Retinal pigment epithelial cell (primary cell): ENCODE data around the gene FAM200C.

Experiments used
- DNase-seq: peaks from one replicate; pipeline ENCODE4 v3.0.0-alpha.2; 2010; ENCODE audit warnings: low read depth
- H3K4me3 ChIP-seq: 2 replicates; pipeline ENCODE4 v1.5.1; 2011; ENCODE audit warnings: mild to moderate bottlenecking, low read length, control low read depth, moderate library complexity
- TF ChIP-seq, protein P1 (sequence below): conservative IDR thresholded peaks from 2 replicates; pipeline ENCODE4 v1.5.1; 2011; ENCODE audit warnings: low read depth, low read length, control low read depth, inconsistent platforms

FAM200C gene

GRCh38 chr5:160390787-160391696 is 8.8 kb downstream of the FAM200C start:
- TF ChIP-seq, protein P1, sequence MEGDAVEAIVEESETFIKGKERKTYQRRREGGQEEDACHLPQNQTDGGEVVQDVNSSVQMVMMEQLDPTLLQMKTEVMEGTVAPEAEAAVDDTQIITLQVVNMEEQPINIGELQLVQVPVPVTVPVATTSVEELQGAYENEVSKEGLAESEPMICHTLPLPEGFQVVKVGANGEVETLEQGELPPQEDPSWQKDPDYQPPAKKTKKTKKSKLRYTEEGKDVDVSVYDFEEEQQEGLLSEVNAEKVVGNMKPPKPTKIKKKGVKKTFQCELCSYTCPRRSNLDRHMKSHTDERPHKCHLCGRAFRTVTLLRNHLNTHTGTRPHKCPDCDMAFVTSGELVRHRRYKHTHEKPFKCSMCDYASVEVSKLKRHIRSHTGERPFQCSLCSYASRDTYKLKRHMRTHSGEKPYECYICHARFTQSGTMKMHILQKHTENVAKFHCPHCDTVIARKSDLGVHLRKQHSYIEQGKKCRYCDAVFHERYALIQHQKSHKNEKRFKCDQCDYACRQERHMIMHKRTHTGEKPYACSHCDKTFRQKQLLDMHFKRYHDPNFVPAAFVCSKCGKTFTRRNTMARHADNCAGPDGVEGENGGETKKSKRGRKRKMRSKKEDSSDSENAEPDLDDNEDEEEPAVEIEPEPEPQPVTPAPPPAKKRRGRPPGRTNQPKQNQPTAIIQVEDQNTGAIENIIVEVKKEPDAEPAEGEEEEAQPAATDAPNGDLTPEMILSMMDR: peak; percentile 49
- no peak overlapping the region for H3K4me3 ChIP-seq
- DNase-seq: no peak

DNA sequence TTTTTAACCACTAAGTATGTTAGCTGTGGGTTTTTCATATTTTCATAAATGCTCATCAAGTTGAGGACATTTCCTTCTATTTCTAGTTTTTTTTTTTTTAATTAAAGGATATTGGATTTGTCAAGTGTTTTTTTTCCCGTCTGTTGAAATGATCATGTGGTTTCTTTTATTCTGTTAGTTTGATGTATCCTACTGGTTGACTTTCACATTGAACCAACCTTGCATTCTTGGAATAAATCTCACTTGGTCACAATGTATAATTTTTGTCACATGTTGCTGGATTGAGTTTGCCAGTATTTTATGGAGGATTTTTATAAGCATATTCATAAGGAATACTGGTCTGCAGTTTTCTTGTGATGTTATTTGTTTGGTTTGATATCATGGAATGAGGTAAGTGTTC is 12.4 kb downstream of the FAM200C start:
- TF ChIP-seq, protein P1: no peak
- H3K4me3 ChIP-seq: no peak overlapping the region
- no peak for DNase-seq

- DNase-seq: no peak
- no peak overlapping the region for H3K4me3 ChIP-seq
- TF ChIP-seq, protein P1: no peak
Measured at GRCh38 chr5:160385496-160385895, 14.4 kb downstream of the FAM200C start.

DNA sequence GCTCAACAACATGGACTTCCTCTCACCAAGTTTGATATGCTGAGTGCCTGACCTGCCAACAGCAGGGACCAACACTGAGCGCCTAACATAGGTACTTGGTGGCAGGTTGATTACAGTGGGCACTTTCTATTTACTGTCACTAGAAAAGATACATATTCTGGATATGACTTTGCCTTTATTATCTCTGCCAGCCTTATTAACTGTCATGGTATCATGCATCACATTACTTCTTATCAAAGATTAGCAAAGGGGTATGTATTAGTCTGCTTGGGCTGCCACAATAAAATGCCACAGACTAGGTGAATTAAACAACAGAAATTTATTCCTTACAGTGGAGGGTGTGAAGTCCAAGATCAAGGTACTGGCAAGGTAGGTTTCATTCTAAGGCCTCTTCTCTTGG is 15.2 kb downstream of the FAM200C start:
- TF ChIP-seq, protein P1: no peak

DNA sequence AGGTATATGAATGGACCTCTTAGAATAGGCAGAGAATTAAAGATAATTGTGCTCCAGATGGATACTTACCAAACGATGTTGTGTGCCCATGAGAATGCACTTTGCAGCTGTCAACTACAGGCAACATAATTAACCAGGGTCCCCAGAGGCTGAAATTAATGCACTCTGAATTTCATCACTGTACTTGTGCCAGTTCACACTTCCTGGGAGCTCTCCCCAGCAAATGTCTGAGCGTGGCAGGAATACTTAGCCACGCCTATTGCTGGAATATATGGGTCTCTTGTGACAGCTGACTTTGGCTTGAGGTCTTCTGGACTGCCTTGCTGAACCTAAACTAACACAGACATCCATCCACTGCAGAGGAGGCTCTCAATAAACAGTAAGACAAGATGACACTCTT is 17.5 kb downstream of the FAM200C start:
- no peak overlapping the region for H3K4me3 ChIP-seq
- DNase-seq: no peak
- TF ChIP-seq, protein P1: no peak

More for the DNA sequence above, 15.2 kb downstream of the FAM200C start:
- no peak overlapping the region for H3K4me3 ChIP-seq
- DNase-seq: no peak

DNA sequence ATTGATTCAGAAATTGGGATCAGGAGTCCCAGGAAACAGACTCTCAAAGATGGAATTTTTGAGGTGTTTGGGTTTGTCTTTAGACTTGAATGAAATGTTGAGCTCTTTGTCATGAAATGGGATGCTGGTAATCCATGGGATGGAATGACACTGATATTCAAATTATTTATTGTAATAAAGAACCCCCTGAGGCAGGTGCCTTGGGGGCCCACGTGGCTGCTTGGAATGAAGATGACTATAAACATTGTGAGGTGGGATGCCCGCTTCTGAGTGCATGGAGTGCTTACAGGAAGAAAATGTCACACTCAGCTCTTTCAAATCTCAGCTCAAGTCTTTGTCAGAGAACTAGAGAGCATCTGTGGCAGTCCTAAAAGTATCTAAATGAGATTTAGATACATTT is 19.8 kb downstream of the FAM200C start:
- no peak for DNase-seq
- TF ChIP-seq, protein P1: no peak
- H3K4me3 ChIP-seq: no peak overlapping the region

- TF ChIP-seq, protein P1: no peak
- no peak for DNase-seq
- H3K4me3 ChIP-seq: no peak overlapping the region
Measured at GRCh38 chr5:160379511-160379910, 20.3 kb downstream of the FAM200C start.
